C4-2B (cell line): ENCODE measurements around the gene IQSEC1.

Experiments used
- H3K27ac ChIP-seq: fragments of 450-650 bp; 2 replicates; pipeline ENCODE4 v1.5.1; 2017
- CTCF ChIP-seq: fragments of 450-650 bp; conservative IDR thresholded peaks from 2 replicates; pipeline ENCODE4 v1.5.1; 2017; ENCODE audit warnings: mild to moderate bottlenecking
- ZFX ChIP-seq: fragments of 450-650 bp; IDR thresholded peaks from 2 replicates; pipeline ENCODE4 v1.6.1; 2017

Gene IQSEC1

DNA sequence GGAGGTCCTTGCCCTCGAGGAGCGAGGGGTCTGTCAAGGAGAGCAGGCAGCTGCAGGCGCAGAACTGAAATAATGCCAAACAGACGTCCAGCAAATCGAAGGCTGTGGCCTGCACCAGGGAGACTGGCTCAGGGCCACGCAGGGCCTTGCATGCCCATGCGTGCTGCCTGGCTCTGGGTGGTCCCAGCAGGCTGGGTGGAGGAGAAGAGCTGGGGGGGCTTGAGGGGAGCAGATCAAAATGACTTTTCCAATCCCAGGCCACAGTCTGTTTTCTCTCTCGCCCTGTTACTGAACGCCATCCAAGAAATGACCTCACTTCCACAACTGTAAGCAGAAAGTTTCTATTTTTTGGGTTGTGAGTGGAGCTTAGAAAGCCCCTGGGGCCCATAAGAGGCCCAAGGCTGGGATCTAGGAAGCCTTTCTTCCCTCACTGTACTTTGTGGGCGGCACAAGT lies 134.9 kb downstream of the IQSEC1 start:
- H3K27ac ChIP-seq = no peak overlapping the region
- TF ChIP-seq ZFX = no peak
- no peak for TF ChIP-seq CTCF

DNA sequence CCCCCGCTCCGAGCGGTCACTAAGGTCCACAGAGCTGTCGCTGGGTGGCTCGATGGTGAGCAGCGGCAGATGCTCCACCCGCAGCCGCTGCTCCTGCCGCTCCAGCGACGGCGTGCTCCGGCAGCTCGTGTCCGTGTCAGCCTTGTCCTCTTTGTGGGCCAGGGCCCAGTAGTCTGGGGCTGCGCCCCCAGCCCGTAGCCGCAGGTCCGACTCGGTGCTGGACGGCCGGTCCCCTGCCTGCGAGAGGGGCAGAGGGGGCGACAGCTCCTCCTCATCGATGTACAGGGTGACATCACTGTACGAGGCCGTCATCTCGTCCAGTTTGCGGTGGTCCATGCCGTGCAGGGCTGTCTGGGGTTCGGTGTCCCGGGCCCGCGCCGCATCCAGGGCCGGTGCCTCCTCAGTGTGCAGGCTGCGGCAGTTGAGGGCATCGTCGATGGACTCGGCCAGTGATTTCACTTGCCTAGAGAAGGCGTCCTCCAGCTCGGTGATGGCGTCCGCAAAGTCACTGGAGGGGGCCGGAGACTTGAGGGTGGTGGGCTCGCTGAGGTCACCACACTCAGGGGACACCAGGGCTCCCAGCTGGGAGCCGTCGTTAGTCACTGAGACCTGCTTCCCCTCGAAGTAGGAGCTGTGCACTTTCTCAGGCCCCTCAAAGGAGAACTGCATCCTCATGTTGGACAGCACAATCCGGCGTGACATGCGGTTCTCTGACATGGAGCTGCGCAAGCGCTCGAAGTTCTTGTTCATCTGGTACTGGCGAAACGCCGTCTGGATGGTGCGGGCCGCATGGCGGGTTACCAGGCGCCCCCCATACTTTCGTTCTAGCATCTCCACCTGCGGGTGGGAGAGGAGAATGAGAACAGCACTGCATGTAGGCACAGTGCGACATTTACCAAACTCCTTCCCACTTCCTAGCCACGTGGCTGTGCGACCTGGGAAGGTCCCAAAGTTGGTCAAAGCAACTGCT lies 137.1 kb downstream of the IQSEC1 start:
- TF ChIP-seq CTCF (no peak), ZFX (no peak)
- no peak overlapping the region for H3K27ac ChIP-seq

DNA sequence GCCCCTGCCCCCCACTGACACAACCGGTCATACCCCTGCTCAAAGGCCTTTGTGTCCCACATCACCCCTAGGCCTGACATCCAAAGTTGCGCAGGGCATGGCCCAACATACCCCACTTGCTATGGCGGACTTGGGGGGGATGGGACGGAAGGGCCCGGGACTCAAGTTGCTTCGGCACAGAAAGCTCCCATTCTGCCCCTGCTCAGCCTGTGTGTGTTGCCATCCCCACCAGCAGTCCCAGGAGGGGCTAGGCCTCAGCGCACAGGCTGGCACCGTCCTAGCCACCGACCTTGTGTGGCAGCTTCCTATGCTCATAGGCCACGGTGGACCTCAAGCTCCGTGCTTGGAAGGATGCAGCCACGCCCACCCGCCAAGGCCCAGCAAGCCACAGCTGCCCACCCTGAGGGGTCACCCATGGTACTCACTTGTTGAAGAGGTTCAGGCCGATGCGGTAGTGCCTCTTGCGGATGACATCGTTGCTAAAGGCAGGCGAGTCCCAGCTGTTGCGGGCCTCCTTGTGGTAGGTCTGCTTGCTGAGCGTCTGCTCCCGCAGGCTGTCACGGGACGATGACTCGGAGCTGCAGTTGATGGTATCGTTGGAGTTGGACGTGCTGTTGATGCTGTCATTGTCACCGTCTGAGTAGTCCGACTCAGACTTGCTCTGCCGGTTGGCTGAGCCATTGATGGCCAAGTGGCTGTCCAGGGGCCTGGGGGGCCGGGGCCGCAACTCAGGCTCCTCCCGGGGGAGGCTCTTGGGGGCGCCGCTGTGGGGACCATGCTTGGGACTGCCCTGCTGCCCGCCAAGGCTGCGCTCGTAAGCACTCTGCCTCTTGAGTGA lies 138.0 kb downstream of the IQSEC1 start:
- TF ChIP-seq ZFX (no peak), CTCF (no peak)
- H3K27ac ChIP-seq = no peak overlapping the region

- H3K27ac ChIP-seq = no peak overlapping the region
- no peak for TF ChIP-seq CTCF
Measured at GRCh38 chr3:12934431-12934830, 138.8 kb downstream of the IQSEC1 start.

DNA sequence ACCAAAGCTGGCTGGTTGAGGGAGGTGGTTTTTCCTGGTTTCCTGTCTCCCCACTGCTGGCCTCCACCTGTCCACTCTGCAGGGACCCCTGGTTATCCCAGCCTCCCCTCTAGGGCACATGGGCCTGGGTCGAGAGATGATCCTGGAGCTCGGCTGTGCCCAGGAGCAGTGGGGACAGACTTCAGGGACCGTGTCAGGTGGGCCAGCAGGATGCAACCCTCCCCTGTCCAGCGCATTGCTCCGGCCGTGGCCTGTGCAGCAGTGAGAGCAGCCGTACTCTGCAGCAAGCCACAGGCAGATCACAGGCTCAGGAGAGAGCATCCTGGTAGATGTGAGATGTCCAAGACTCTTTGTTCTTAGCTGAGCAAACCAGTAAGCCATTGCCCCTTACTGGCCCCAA lies 139.3 kb downstream of the IQSEC1 start:
- no peak for TF ChIP-seq ZFX
- no peak overlapping the region for H3K27ac ChIP-seq

GRCh38 chr3:12932754-12933153 lies 140.5 kb downstream of the IQSEC1 start:
- TF ChIP-seq ZFX (no peak), CTCF (no peak)
- H3K27ac ChIP-seq = no peak overlapping the region

DNA sequence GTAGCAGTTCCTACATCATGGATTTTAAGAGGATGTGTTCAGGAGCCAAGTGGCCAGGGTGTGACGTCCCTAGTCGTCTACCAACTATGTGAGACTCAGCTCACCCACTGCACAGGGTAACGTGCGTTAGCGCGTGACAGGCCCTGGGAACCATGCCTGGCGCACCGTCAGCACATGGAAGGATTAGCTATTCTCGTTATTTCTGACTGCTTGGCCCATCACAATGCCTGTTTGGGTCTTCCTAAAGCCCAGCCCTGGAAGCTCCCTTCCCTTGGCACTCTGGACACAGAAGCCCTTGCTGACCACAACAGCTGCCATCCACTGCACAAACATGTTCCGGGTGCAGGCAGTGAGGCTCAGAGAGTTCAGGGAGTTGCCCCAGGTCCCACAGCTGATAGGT lies 140.9 kb downstream of the IQSEC1 start:
- TF ChIP-seq ZFX (no peak), CTCF (no peak)
- no peak overlapping the region for H3K27ac ChIP-seq
